VCaP (cell line): ENCODE measurements around the gene POT1.
A peak's percentile ranks its signal among the peaks of the same experiment; 100 is the strongest.
"Not testable (repeated sequence)": the region's sequence is repeated elsewhere in the genome, so short reads cannot be mapped to it uniquely, and the experiment has no call there.

ENCODE experiments used
- H3K27ac ChIP-seq: fragments of 450-650 bp; 2 replicates; pipeline ENCODE4 v1.5.1; 2017
- CTCF ChIP-seq: fragments of 450-650 bp; conservative IDR thresholded peaks from 2 replicates; pipeline ENCODE4 v1.5.1; 2017; ENCODE audit warnings: mild to moderate bottlenecking, moderate library complexity

The POT1 gene

GRCh38 chr7:124929467-124930172 is at the start of gene POT1:
Gene POT1 (minus strand): TSS chr7:124929825. CDS start chr7:124897173, 32,652 bp downstream.
- no peak for TF ChIP-seq CTCF
- peak within 1 kb of the TSS; percentile 70 for H3K27ac ChIP-seq

- H3K27ac ChIP-seq = not testable (repeated sequence)
These were observed 45.5 kb upstream of the POT1 start for GRCh38 chr7:124975131-124975530.

GRCh38 chr7:124965553-124965952 is 35.9 kb upstream of the POT1 start:
- no peak overlapping the region for H3K27ac ChIP-seq
- no peak for TF ChIP-seq CTCF

GRCh38 chr7:124959676-124960075 is 30.1 kb upstream of the POT1 start:
- no peak for TF ChIP-seq CTCF

GRCh38 chr7:124957952-124958351 is 28.3 kb upstream of the POT1 start:
- not testable (repeated sequence) for H3K27ac ChIP-seq

More at GRCh38 chr7:124959676-124960075, 30.1 kb upstream of the POT1 start:
- no peak overlapping the region for H3K27ac ChIP-seq

GRCh38 chr7:124956160-124956559 is 26.5 kb upstream of the POT1 start:
- TF ChIP-seq CTCF = no peak
- no peak overlapping the region for H3K27ac ChIP-seq

- H3K27ac ChIP-seq = no peak overlapping the region
- no peak for TF ChIP-seq CTCF
These were observed 25.2 kb upstream of the POT1 start for GRCh38 chr7:124954790-124955189.

- no peak for TF ChIP-seq CTCF
- H3K27ac ChIP-seq = no peak overlapping the region
These were observed 16.1 kb upstream of the POT1 start for GRCh38 chr7:124945680-124946079.

- H3K27ac ChIP-seq = no peak overlapping the region
- no peak for TF ChIP-seq CTCF
These were observed 13.8 kb upstream of the POT1 start for GRCh38 chr7:124943472-124943871.
